ENCODE results near the gene CLDN10.

The CLDN10 gene

DNA sequence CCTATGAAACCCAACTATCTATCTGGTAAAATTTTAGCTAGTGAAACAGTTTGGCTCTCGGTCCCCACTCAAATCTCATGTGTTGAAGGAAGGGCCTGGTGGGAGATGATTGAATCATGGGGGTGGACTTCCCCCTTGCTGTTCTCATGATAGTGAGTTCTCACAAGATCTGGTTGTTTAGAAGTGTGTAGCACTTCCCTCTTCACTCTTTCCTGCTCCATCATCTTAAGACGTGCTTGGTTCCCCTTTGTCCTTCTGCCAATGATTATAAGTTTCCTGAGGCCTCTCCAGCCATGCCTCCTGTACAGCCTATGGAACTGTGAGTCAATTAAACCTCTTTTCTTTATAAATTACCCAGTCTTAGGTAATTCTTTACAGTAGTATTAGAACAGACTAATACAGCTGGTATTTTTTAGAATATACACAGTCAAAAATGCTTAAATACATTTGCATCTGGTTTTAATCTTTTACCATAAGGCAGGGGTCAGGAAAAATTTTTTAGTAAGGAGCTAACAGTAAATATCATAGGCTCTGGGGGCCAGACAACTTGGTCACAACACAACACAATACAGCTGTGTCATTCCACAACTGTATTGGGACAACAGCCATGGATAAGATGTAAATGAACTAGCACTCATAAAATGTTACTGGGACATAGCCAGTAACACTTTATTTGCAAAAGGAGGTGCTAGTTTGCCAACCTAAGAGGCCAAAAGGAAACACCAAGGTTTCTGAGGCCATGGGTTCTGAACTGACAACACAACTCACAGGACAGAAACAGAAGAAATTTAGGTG is 67.7 kb downstream of the CLDN10 start:
- DNase-seq (ENCODE audit: low spot score in 2 of 2) = no peak
- Histone ChIP-seq H3K4me3 (no peak overlapping the region), H3K9me3 (no peaks in the 10 kb centered on the region), H3K27me3 (ENCODE audit: low read depth) (no peaks in the 10 kb centered on the region), H3K36me3 (replicated peaks) (peaks cover 75% of the 10 kb centered on the region), H3K4me1 (no peaks in the 10 kb centered on the region)
- in situ Hi-C loops (cut with MboI; ENCODE audit: low sequenced_read_pairs) = loop anchor here (25.0 kb wide), 1 partner anchor 217 kb away; no protein-coding TSS in a partner anchor

DNA sequence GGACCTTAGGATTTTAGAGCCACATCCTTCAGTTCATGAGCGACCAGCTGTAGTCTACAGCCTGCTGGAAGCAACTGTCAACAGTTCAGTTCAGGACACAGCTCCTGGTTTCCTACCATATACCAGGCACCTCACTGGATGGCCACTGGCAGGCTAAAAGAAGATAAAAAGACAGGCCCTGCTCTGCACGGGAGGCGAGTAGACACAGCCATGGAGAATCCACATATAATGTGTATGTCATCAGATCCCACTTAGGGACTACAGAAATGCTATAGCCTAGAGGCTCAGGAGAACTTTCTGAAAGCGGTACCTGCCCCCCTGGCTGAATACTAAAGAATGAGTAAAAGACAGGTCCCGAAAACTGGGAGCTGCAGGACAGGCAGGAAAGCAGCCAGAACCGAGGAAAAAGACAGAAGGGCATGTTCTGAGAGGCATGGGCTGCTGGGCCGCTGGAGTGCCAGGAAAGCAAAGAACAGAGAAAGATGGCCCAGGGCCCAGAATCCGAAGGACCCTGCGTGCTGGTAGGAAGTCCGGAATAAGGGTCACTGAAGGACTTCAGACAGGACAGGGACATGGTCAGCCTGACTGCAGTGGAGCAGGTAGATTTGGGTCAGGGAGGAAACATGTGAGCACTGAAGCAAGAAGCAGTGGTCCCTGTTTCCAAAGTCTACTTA is 68.4 kb downstream of the CLDN10 start:
- in situ Hi-C loops (cut with MboI; ENCODE audit: low sequenced_read_pairs) = loop anchor here (25.0 kb wide), 1 partner anchor 216 kb away; no protein-coding TSS in a partner anchor
- Histone ChIP-seq H3K36me3 (replicated peaks) (peaks cover 70% of the 10 kb centered on the region), H3K4me1 (no peaks in the 10 kb centered on the region), H3K9me3 (no peaks in the 10 kb centered on the region), H3K4me3 (no peak overlapping the region), H3K27me3 (ENCODE audit: low read depth) (no peaks in the 10 kb centered on the region)
- no peak for DNase-seq (ENCODE audit: low spot score in 2 of 2)

DNA sequence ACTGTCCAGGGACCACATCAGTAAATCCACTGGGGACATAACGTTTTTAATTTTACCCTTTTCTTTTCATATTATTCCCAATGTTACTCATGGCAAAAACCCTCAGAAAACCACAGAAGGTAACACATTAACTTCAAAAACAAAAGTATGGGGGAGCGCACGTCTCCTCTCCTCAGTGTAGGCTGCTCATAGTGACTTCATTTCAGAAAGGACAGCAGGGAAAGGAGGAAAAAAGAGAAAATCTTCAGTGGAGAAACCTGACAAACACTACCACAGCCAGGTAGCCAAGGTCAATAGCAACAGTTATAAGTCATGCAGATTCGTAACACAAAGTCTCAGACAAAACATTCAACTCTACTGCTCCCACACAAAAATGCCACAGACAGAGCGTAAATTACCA is 70.6 kb downstream of the CLDN10 start:
- Histone ChIP-seq H3K4me3 (no peak overlapping the region), H3K36me3 (replicated peaks) (peaks cover 73% of the 10 kb centered on the region), H3K9me3 (no peaks in the 10 kb centered on the region), H3K4me1 (no peaks in the 10 kb centered on the region), H3K27me3 (ENCODE audit: low read depth) (no peaks in the 10 kb centered on the region)
- no peak for DNase-seq (ENCODE audit: low spot score in 2 of 2)
- in situ Hi-C loops (cut with MboI; ENCODE audit: low sequenced_read_pairs) = loop anchor here (25.0 kb wide), 1 partner anchor 214 kb away; no protein-coding TSS in a partner anchor

DNA sequence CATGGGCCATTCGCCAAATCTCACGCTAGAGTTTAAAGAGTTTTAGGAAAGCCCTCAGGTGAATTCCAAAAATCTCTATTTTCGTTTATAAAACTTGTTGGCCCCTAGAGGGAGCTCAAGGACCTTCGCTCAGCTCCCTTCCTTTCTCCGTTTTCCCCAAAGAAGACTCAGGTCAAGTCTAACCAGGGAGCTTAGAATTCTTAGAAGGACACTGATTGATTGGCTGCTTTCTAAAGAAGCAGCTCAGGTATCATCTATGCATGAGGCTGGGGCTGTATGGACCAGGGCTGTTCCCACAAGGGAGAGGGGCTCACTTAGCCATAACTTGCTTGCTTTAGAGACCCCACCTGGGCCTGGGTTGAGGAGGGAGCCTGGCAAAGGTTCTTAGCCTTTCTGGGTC is 71.5 kb downstream of the CLDN10 start:
- Histone ChIP-seq H3K27me3 (ENCODE audit: low read depth) (no peaks in the 10 kb centered on the region), H3K4me3 (no peak overlapping the region), H3K9me3 (no peaks in the 10 kb centered on the region), H3K36me3 (replicated peaks) (peaks cover 73% of the 10 kb centered on the region), H3K4me1 (no peaks in the 10 kb centered on the region)
- peak; percentile 39 to 73 for DNase-seq (ENCODE audit: low spot score in 2 of 2)
- in situ Hi-C loops (cut with MboI; ENCODE audit: low sequenced_read_pairs) = loop anchor here (25.0 kb wide), 1 partner anchor 213 kb away; no protein-coding TSS in a partner anchor

DNA sequence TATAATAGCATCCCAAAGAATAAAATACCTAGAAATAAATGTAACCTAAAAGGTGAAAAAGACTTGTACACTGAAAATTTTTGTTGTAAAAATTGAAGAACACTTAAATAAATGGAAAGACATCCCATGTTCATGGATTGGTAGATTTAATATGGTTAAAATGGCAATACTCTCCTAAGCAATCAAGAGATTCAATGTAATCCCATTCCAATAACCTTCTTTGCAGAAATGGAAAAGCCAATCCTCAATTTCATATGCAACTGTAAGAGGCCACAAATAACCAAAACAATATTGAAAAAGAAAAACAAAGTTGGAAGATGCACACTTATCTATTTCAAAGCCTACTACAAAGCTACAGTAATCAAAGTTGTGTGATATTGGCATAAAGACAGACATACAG is 74.2 kb downstream of the CLDN10 start:
- DNase-seq (ENCODE audit: low spot score in 2 of 2) = no peak
- H3K36me3 ChIP-seq (replicated peaks) = peaks cover 73% of the 10 kb centered on the region
- H3K9me3 ChIP-seq = no peaks in the 10 kb centered on the region
- H3K4me1 ChIP-seq = no peaks in the 10 kb centered on the region
- in situ Hi-C loops (cut with MboI; ENCODE audit: low sequenced_read_pairs) = no loop called here
- H3K27me3 ChIP-seq (ENCODE audit: low read depth) = no peaks in the 10 kb centered on the region
- no peak overlapping the region for H3K4me3 ChIP-seq

DNA sequence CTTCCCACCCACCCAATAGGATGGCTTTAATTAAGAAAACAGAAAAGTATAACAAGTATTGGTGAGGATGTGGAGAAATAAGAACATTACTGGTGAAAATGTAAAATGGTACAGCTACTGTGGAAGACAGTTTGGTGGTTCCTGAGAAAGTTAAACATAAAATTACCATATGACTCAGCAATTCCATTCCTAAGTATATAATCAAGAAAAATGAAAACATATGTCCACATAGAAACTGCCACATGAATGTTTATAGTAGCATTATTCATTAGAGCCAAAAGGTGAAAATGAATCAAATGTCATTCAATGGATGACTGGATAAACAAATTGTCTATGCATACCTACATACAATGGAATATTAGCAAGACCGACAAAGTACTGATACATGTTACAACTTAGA is 75.1 kb downstream of the CLDN10 start:
- Histone ChIP-seq H3K4me1 (no peaks in the 10 kb centered on the region), H3K27me3 (ENCODE audit: low read depth) (no peaks in the 10 kb centered on the region), H3K4me3 (no peak overlapping the region), H3K9me3 (no peaks in the 10 kb centered on the region), H3K36me3 (replicated peaks) (peaks cover 74% of the 10 kb centered on the region)
- in situ Hi-C loops (cut with MboI; ENCODE audit: low sequenced_read_pairs) = no loop called here
- DNase-seq (ENCODE audit: low spot score in 2 of 2) = no peak

DNA sequence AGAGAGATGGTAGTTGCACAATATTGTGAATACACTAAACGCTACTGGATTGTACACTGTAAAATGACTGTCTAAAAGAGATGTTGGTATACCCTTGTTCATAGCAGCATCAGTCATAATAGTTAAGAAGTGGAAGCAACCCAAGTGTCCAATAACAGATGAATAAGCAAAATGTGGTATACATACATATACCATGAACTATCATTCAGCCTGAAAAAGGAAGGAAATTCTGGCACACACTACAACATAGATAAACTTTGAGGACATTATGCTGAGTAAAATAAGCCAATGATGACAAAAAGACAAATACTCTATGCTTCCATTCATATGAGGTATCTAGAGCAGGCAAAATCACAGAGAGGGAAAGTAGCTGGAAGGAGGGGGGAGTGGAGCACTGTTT is 76.0 kb downstream of the CLDN10 start:
- in situ Hi-C loops (cut with MboI; ENCODE audit: low sequenced_read_pairs) = no loop called here
- no peak overlapping the region for H3K4me3 ChIP-seq
- H3K4me1 ChIP-seq = no peaks in the 10 kb centered on the region
- H3K36me3 ChIP-seq (replicated peaks) = peaks cover 72% of the 10 kb centered on the region
- no peaks in the 10 kb centered on the region for H3K27me3 ChIP-seq (ENCODE audit: low read depth)
- no peak for DNase-seq (ENCODE audit: low spot score in 2 of 2)
- no peaks in the 10 kb centered on the region for H3K9me3 ChIP-seq

DNA sequence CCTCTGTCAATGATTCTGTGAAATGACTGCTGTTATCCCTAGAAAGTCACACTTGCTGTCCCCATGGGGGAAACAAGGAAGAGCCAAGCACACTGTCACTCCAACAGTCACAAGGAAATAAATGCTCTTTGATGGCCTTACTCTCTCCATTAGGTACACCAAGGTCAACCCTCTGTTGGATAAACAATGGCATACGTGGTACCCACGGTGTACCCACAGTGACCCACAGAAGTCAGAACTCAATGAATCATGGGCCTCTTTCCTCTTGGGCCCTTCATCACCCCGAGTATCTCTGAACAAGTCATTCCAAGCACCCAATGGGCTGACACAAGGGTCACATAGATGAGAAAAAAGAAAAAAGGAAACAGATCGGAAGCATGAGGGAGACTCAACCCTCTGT is 76.6 kb downstream of the CLDN10 start:
- no peaks in the 10 kb centered on the region for H3K4me1 ChIP-seq
- in situ Hi-C loops (cut with MboI; ENCODE audit: low sequenced_read_pairs) = no loop called here
- no peak overlapping the region for H3K4me3 ChIP-seq
- H3K9me3 ChIP-seq = no peaks in the 10 kb centered on the region
- H3K36me3 ChIP-seq (replicated peaks) = peaks cover 69% of the 10 kb centered on the region
- no peak for DNase-seq (ENCODE audit: low spot score in 2 of 2)
- no peaks in the 10 kb centered on the region for H3K27me3 ChIP-seq (ENCODE audit: low read depth)

All from HAP-1 (cell line).